Naive thymus-derived CD4-positive, alpha-beta T cell (primary cell): ENCODE data around the gene CCNB3. TPM values are rescaled to one million over a fixed set of nuclear protein-coding genes. Genes with fewer than 3 reads are reported as not detected.
A peak's percentile ranks its signal among the peaks of the same experiment; 100 is the strongest.

Source experiments
- ATAC-seq: fragments of 150-1000 bp; cut with Tn5 transposase; 2 replicates; pipeline ENCODE4 v1.10.0; 2021; ENCODE audit warnings: mild to moderate bottlenecking, moderate library complexity
- CTCF ChIA-PET: fragments of 350-600 bp; sonication (Branson Sonifier 250); formaldehyde crosslinking; loops from one replicate; lab custom pipeline; 2021; ENCODE audit warnings: antibody characterized with exemption; lab: Charles Lee
- POLR2A ChIA-PET: fragments of 350-600 bp; sonication (Branson Sonifier 250); formaldehyde crosslinking; loops from one replicate; lab custom pipeline; 2021; ENCODE audit warnings: antibody characterized with exemption, inconsistent platforms; lab: Charles Lee
- DNase-seq, 9 donors: peaks; one replicate each; pipeline versions ENCODE4 v3.0.0 to v3.0.0-alpha.2; 2020 to 2022; ENCODE audit warnings: mixed read lengths in 1 of 9
- H3K27ac ChIP-seq: one replicate; pipeline ENCODE4 v1.7.0; 2013; ENCODE audit warnings: mild to moderate bottlenecking, low read depth, low read length, moderate library complexity
- H3K27me3 ChIP-seq, 2 donors: one replicate each; pipeline ENCODE4 v1.7.0; 2013; ENCODE audit warnings: low read length in 2 of 2, mild to moderate bottlenecking in 2 of 2, moderate library complexity in 2 of 2; ENCODE audit not compliant: control insufficient read depth in 2 of 2, insufficient read depth in 2 of 2
- H3K36me3 ChIP-seq, 3 experiments: 1 replicate in 2 of 3; 2 replicates in 1 of 3; pipeline ENCODE4 v1.7.0; 2013; ENCODE audit warnings: low read length in 3 of 3, mild to moderate bottlenecking in 3 of 3, moderate library complexity in 1 of 3; ENCODE audit not compliant: insufficient read depth in 3 of 3, control insufficient read depth in 2 of 3
- H3K4me1 ChIP-seq, 2 donors: one replicate each; pipeline ENCODE4 v1.7.0; 2013; ENCODE audit warnings: low read length in 2 of 2, mild to moderate bottlenecking in 2 of 2, moderate library complexity in 1 of 2; ENCODE audit not compliant: control insufficient read depth in 2 of 2, insufficient read depth in 2 of 2
- H3K4me3 ChIP-seq: 2 replicates; pipeline ENCODE4 v1.7.0; 2013; ENCODE audit warnings: mild to moderate bottlenecking, low read length
- H3K9me3 ChIP-seq, 3 experiments: 1 replicate in 2 of 3; 2 replicates in 1 of 3; pipeline ENCODE4 v1.7.0; 2013; ENCODE audit warnings: low read length in 3 of 3; ENCODE audit not compliant: control insufficient read depth in 2 of 3
- H3K27ac Mint-ChIP-seq, 9 donors: one replicate each; pipeline ENCODE4 v1.8.0; 2020 to 2022; ENCODE audit warnings: mixed read lengths in 9 of 9, mild to moderate bottlenecking in 8 of 9, moderate library complexity in 5 of 9, inconsistent platforms in 2 of 9
- H3K27me3 Mint-ChIP-seq, 5 donors: one replicate each; pipeline ENCODE4 v1.8.0; 2021 to 2022; ENCODE audit warnings: mixed read lengths in 5 of 5, mild to moderate bottlenecking in 1 of 5
- H3K36me3 Mint-ChIP-seq, 5 donors: one replicate each; pipeline ENCODE4 v1.8.0; 2020 to 2022; ENCODE audit warnings: mixed read lengths in 5 of 5, mild to moderate bottlenecking in 3 of 5, inconsistent platforms in 1 of 5
- H3K4me1 Mint-ChIP-seq, 7 donors: one replicate each; pipeline ENCODE4 v1.8.0; 2020 to 2022; ENCODE audit warnings: mixed read lengths in 7 of 7, mild to moderate bottlenecking in 3 of 7, inconsistent platforms in 1 of 7
- H3K4me3 Mint-ChIP-seq, 10 donors: one replicate each; pipeline ENCODE4 v1.8.0; 2020 to 2022; ENCODE audit warnings: mild to moderate bottlenecking in 10 of 10, mixed read lengths in 10 of 10, moderate library complexity in 6 of 10, inconsistent platforms in 2 of 10
- H3K9me3 Mint-ChIP-seq, 11 donors: one replicate each; pipeline ENCODE4 v1.8.0; 2020 to 2022; ENCODE audit warnings: mixed read lengths in 11 of 11, mild to moderate bottlenecking in 4 of 11, inconsistent platforms in 1 of 11, moderate library complexity in 1 of 11
- intact Hi-C, 2 donors: fragments of 100-400 bp; cut with micrococcal nuclease; formaldehyde crosslinking; loops; one replicate each; pipeline ENCODE4 v1.15.1; 2023
- polyA plus RNA-seq, 2 donors: library from polyadenylated mRNA; unstranded; fragments of 300-500 nt; fragmentation: Illumina TruSeq; gene quantifications; one replicate each; pipeline ENCODE4 v1.2.3, GENCODE V29; 2021
- total RNA-seq, 6 experiments: library from RNA in 5 of 6; stranded (reverse) in 5 of 6; gene quantifications; 1 replicate in 5 of 6; 2 replicates in 1 of 6; pipeline ENCODE4 v1.2.3 and lab custom pipeline; 2021 to 2026

Gene CCNB3
- total RNA-seq (1 to 10 TPM in 1 of 5 experiments, under 1 TPM in 4; 0.22 to 2.3 (median 0.31) TPM), polyA plus RNA-seq (under 1 TPM; 0.26 to 0.38 TPM), total RNA-seq (lab: John Stamatoyannopoulos, UW) (0.81 reads per million)

- Mint-ChIP-seq H3K9me3 (no peaks in the 10 kb centered on the region), H3K4me1 (peaks cover 0 to 17% (median 17%) of the 10 kb centered on the region in 7 donors), H3K27me3 (no peaks in the 10 kb centered on the region), H3K27ac (peak within 1 kb of the TSS; percentile 65 to 93 (median 90)), H3K36me3 (peaks cover 0 to 2% (median 0%) of the 10 kb centered on the region in 5 donors), H3K4me3 (peak within 1 kb of the TSS; percentile 68 to 89 (median 86))
- ATAC-seq (peak; percentile 99), DNase-seq (peak; percentile 26 to 80 (median 67))
- peak within 1 kb of the TSS; percentile 55 for H3K4me3 ChIP-seq
- intact Hi-C loops, result loop anchor here (1.0 to 2.0 kb wide), 4 partner anchors 282 to 325 kb away; partner anchors contain the start of genes CLCN5 (in 2 of the 2) and USP27X (in 1 of the 2)
- H3K27me3 ChIP-seq, result no peaks in the 10 kb centered on the region
- H3K4me1 ChIP-seq, result peaks cover 6 to 7% of the 10 kb centered on the region in 2 donors
- CTCF ChIA-PET, result interaction anchor here (0.8 to 1.0 kb wide), 2 partner anchors 19 to 323 kb away, joined by 3 to 5 read pairs; no protein-coding TSS in a partner anchor
- H3K9me3 ChIP-seq, result no peaks in the 10 kb centered on the region
- POLR2A ChIA-PET, result no interaction called here
- peak within 1 kb of the TSS; percentile 58 for H3K27ac ChIP-seq
- no peaks in the 10 kb centered on the region for H3K36me3 ChIP-seq
Measured at GRCh38 chrX:50204364-50204899, at the start of gene CCNB3. TSS of gene CCNB3 (plus strand) at chrX:50204765. CDS start at chrX:50285164, 80,399 bp downstream.

GRCh38 chrX:50157545-50158135 is 46.9 kb upstream of the CCNB3 start:
- no peaks in the 10 kb centered on the region for H3K36me3 ChIP-seq
- Mint-ChIP-seq H3K4me3 (no peak overlapping the region), H3K36me3 (no peaks in the 10 kb centered on the region), H3K27me3 (peaks cover 0 to 6% (median 0%) of the 10 kb centered on the region in 5 donors), H3K4me1 (no peaks in the 10 kb centered on the region), H3K27ac (no peak overlapping the region), H3K9me3 (peaks cover 0 to 5% (median 0%) of the 10 kb centered on the region in 11 donors)
- H3K27me3 ChIP-seq, result no peaks in the 10 kb centered on the region
- POLR2A ChIA-PET, result no interaction called here
- no peaks in the 10 kb centered on the region for H3K9me3 ChIP-seq
- ATAC-seq (no peak), DNase-seq (no peak)
- H3K4me3 ChIP-seq, result no peak overlapping the region
- no peaks in the 10 kb centered on the region for H3K4me1 ChIP-seq
- H3K27ac ChIP-seq, result no peak overlapping the region
- CTCF ChIA-PET, result no interaction called here
- intact Hi-C loops, result no loop called here

- Mint-ChIP-seq H3K4me1 (no peaks in the 10 kb centered on the region), H3K27ac (no peak overlapping the region), H3K4me3 (no peak overlapping the region), H3K9me3 (peaks cover 0 to 5% (median 0%) of the 10 kb centered on the region in 11 donors), H3K36me3 (no peaks in the 10 kb centered on the region), H3K27me3 (peaks cover 0 to 6% (median 0%) of the 10 kb centered on the region in 5 donors)
- no peaks in the 10 kb centered on the region for H3K4me1 ChIP-seq
- DNase-seq (no peak), ATAC-seq (no peak)
- H3K9me3 ChIP-seq, result no peaks in the 10 kb centered on the region
- H3K27ac ChIP-seq, result no peak overlapping the region
- intact Hi-C loops, result no loop called here
- CTCF ChIA-PET, result no interaction called here
- no peaks in the 10 kb centered on the region for H3K36me3 ChIP-seq
- no peaks in the 10 kb centered on the region for H3K27me3 ChIP-seq
- H3K4me3 ChIP-seq, result no peak overlapping the region
- POLR2A ChIA-PET, result no interaction called here
Measured at GRCh38 chrX:50158593-50158992, 46.0 kb upstream of the CCNB3 start.

GRCh38 chrX:50161127-50161526 is 43.4 kb upstream of the CCNB3 start:
- Mint-ChIP-seq H3K27ac (no peak overlapping the region), H3K4me1 (no peaks in the 10 kb centered on the region), H3K27me3 (no peaks in the 10 kb centered on the region), H3K9me3 (peaks cover 0 to 5% (median 0%) of the 10 kb centered on the region in 11 donors), H3K4me3 (no peak overlapping the region), H3K36me3 (no peaks in the 10 kb centered on the region)
- intact Hi-C loops, result no loop called here
- Histone ChIP-seq H3K27me3 (no peaks in the 10 kb centered on the region), H3K27ac (no peak overlapping the region), H3K36me3 (no peaks in the 10 kb centered on the region), H3K9me3 (no peaks in the 10 kb centered on the region), H3K4me3 (no peak overlapping the region), H3K4me1 (no peaks in the 10 kb centered on the region)
- ChIA-PET POLR2A (no interaction called here), CTCF (no interaction called here)
- ATAC-seq (no peak), DNase-seq (no peak)

GRCh38 chrX:50165727-50166126 is 38.8 kb upstream of the CCNB3 start:
- no peaks in the 10 kb centered on the region for H3K36me3 ChIP-seq
- H3K4me3 ChIP-seq, result no peak overlapping the region
- H3K9me3 ChIP-seq, result no peaks in the 10 kb centered on the region
- intact Hi-C loops, result no loop called here
- peaks cover 0 to 5% (median 0%) of the 10 kb centered on the region in 11 donors for H3K9me3 Mint-ChIP-seq
- no peaks in the 10 kb centered on the region for H3K4me1 Mint-ChIP-seq
- no peak overlapping the region for H3K27ac ChIP-seq
- H3K27me3 ChIP-seq, result no peaks in the 10 kb centered on the region
- H3K4me1 ChIP-seq, result no peaks in the 10 kb centered on the region
- ATAC-seq, result no peak
- no peak overlapping the region for H3K4me3 Mint-ChIP-seq
- DNase-seq, result no peak
- POLR2A ChIA-PET, result interaction anchor here (0.6 kb wide), 1 partner anchor 251 kb away, joined by 4 read pairs; no protein-coding TSS in a partner anchor
- H3K27me3 Mint-ChIP-seq, result peaks cover 0 to 3% (median 0%) of the 10 kb centered on the region in 5 donors
- CTCF ChIA-PET, result no interaction called here
- no peaks in the 10 kb centered on the region for H3K36me3 Mint-ChIP-seq
- H3K27ac Mint-ChIP-seq, result no peak overlapping the region

- no peaks in the 10 kb centered on the region for H3K4me1 Mint-ChIP-seq
- Histone ChIP-seq H3K36me3 (no peaks in the 10 kb centered on the region), H3K9me3 (no peaks in the 10 kb centered on the region), H3K27me3 (no peaks in the 10 kb centered on the region), H3K4me3 (no peak overlapping the region), H3K27ac (no peak overlapping the region), H3K4me1 (no peaks in the 10 kb centered on the region)
- H3K9me3 Mint-ChIP-seq, result no peaks in the 10 kb centered on the region
- ATAC-seq (no peak), DNase-seq (no peak)
- peaks cover 0 to 3% (median 0%) of the 10 kb centered on the region in 5 donors for H3K27me3 Mint-ChIP-seq
- no peak overlapping the region for H3K27ac Mint-ChIP-seq
- intact Hi-C loops, result no loop called here
- no peak overlapping the region for H3K4me3 Mint-ChIP-seq
- no peaks in the 10 kb centered on the region for H3K36me3 Mint-ChIP-seq
- CTCF ChIA-PET, result no interaction called here
- POLR2A ChIA-PET, result no interaction called here
Measured at GRCh38 chrX:50167366-50167765, 37.2 kb upstream of the CCNB3 start.
